Stimulated activated CD8-positive, alpha-beta memory T cell treated with anti-CD3 and anti-CD28 coated beads, Interleukin-15, amount 100 ng/mL, for 24 hours (primary cell): ENCODE measurements around the gene SLC5A12.

ENCODE experiments used
- DNase-seq: peaks from one replicate; pipeline ENCODE4 v3.0.0-alpha.2; 2020; ENCODE audit warnings: low read depth

Gene SLC5A12

DNA sequence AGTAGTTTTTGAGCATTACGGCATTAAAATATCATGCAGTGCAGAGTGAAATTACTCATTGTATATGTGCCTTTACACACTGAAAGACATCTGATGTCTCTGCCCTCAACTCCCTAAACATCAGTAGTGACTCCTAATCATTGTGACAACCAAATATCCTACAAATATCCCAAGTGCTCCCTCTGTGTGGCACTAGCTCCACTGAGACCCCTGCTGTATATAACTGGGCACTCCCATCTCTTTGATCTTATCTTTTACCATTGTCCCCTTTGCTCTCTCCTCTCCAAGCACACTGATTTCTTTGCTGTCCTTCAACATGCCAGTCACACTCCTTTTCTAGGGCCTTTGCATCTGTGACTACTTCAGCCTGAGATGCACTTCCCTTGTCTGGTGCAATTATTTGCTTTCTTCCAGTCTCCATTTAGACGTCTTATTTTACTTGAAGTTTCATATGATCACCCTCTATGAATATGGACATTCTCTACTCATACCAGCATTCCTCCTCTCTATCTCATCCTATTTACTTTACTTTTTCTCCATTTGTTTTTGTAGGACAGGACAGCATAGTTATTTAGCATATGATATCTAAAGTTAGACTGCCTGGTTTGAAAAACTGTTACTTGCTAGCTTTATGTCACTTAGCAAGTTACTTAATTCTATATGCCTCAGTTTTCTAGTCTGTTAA is 2.4 kb downstream of the SLC5A12 start:
- DNase-seq: no peak

DNA sequence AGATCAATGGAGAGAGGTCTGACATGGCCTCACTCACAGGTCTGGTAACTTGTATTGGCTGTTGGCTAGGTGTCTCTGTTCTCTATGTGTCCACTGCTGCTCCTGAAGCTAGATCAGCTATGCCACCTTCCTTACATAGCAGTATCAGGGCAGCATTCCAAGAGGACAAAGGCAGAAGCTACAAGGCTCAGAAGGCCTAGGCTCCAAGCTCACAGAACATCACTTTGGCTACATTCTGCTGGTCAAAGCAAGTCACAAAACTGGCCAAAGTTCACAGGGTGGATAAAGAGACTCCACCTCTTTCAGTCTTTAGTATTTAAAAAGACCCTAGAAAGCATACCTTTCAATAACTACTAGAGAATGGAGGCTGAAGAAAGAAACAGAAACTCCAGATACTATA is 4.1 kb downstream of the SLC5A12 start:
- DNase-seq: no peak

DNA sequence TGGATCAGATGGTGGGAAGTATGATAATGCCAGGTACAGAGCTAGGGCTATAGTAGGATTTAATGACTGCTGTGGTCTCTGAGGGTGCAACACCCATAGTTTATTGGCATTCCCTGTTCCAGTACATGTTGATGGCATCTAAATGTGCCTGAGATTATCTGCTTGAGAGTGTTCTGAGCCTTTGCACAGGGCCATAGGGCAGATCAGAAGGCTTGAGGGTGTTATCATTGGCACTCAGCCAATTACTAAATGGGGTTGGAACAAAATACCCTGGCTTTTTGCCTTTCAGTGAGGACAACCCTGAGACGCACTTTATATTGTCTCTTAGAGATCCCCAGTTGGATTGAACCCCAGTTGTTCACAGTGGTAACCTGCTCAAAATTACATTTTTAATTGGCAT is 6.7 kb downstream of the SLC5A12 start:
- no peak for DNase-seq

DNA sequence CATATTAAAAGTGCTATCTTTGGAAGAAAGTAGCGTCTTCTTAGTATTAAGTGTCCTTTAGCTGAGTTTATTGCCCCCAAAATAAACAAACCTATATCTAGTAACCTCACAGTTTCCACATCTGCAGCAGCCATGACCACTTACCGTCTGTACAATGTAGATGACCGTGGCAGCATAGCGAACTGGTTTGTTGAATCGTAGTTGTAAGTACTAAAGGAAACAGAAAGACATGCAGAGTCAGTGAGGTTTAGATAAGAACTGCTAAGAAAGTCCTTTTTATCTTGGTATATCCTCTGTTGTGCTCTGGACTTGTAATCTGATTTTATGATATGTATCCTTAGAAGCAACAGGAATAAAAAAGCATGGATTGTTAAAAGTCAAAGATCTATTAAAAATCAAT is 9.4 kb downstream of the SLC5A12 start:
- no peak for DNase-seq

DNA sequence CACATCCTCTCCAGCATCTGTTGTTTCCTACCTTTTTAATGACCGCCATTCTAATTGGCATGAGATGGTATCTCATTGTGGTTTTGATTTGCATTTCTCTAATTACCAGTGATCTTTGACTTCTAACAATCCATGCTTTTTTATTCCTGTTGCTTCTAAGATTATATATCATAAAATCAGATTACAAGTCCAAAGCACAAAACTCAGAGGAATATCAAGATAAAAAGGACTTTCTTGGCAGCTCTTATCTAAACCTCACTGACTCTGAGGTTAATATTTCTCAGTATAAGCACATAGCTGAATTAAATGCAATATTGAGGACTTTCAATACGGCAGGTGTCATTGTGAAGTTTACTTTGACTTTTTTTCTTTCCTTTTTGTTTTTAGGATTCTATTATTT is 11.4 kb downstream of the SLC5A12 start:
- DNase-seq: no peak

DNA sequence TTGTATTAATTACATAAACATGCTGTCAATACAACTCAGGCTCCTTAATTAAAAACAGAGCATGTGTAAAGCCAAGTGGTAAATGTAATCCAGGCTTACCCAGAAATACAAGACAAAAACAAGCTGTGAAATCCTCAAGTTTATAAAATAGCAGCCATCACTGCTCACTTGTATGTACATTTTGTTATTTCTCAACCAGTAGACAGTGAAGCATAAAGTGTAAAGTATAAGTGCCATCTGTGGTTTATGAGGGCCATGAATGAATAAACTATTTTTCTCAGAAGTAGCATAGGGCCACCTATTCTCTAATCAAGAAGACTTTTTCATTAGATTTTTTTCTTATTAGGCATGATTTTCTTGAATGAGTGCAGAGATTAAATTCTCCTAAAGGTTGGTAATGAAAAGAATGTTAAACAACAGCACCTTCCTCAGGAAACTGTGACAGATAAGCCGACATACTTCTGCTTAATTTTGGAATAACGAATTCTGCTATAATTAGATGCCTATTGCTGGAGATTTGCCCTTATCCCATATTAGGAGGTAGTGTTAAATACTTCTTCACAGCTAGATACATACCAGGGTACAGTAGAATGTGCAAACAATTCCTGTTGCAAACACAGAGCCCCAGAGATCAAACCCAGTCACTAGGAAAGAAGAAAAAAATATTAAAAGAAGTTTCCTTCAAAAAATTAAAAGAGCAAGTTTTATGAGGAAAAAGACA is 13.0 kb downstream of the SLC5A12 start:
- DNase-seq: no peak

DNA sequence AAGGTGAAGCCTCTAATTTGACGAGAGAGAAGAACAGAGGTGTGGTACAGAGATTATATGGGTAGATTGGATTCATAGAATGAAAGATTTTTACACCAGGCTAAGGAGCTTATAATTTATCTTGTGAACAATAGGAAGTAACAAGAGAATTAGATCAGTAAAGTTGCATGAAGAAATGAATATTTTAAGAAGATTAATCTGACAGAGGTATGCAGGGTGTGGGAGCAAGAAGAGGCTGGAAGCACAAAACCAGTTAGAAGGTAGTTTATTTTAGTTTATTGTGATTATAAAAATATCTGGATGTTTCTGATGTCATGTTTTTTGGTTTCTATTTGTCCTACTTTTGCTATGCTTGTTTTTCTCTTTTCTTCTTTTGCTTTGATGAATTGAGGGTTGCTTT is 15.7 kb downstream of the SLC5A12 start:
- DNase-seq: no peak

DNA sequence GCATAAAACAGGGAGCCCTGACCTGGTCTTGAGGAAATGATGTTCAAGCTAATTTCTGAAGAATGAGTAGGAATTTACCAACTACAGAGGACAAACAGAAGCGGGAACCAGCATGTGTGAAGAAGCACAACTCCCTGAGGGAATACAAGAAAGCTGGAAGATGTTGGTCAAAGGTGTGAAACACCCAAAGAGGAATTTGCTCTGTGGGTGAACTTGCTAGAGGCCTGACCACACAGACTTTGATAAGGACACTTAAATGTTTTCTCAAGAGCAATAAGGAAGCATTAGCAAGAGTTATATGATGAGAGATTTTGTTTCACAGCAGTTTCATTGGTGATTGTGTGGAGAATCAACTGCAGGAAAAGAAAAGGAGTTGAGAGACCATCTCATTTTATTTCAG is 17.6 kb downstream of the SLC5A12 start:
- no peak for DNase-seq

DNA sequence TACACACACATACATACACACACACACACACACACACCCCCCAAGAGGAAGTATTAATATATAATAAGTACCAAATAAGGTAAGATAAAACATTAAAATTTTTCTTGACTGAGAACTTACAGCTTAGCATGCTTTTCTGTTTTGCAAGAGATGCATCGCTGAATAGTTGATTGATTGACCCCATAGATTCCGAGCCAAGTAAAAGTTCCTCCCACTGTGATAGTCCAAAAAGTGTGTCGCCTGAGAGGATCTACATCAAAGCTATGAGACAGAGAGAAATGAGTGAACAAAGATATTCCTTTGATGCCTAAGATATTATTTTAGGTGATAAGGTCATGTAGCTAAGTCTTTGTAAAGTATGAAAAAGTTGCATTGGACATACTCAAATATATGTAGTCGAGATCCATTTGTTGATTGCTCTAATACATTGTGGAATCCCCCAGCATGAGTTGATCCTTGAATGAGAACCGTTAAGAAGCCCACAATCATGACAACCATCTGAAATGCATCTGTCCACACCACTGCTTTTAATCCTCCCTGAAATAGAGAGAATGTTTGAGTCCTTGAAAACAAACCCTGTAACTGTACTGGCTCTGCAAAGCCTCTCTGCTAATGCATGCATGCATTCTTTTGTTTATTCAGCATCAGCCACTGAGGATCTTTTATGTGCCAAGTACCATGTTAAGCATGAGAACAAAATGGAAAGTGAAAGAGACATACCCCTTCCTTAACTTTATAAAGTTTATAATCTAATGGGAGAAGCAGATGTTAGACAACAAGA is 18.3 kb downstream of the SLC5A12 start:
- DNase-seq: no peak

DNA sequence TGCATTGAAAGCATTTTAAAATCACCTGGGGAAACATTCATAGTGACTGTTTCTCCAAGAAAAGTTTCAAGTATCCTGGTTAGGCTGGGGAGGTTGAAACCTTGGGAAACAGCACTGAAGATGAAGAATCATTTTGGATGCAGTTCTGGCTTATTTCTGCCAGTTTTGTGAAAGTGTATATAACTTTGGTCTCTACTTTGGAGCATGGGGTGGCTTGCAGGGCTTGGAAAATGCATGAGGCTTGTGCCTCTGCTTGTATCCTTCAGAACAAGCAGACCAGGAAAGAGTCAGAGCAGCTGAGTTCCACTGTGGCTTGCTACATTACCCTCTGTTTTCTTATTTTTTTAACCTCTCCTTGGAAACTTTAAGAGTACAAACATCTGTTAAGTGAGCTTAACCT is 19.5 kb downstream of the SLC5A12 start:
- DNase-seq: no peak

DNA sequence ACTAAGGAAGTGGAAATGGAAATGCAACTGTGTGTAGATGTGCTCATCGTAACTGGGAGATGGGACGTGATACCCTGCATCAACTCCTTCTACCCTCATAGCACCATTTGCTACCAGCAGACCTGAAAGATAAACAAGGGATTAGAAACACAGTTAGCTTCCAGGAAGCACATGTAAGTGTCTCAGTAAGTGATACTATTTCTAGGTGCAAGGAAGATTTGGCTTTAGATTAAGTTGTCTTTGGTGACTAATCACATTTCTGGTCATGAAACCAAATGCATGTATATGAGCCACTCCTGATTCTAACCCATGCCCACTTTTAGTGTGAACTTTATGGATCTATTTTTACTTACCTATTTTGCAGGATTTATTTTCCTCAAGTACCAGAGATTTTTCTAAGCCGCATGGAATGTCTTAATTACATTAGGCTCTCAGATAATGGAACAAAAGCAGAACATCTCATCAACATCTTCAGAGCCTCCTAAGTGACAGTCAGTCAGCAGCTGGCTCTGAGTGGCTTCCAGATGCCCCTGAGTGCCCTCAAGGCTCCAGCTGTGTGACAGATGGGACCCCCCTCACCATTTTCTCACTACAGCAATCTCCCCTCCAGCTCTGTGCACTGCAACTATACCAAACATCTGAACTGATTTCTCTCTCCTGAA is 21.2 kb downstream of the SLC5A12 start:
- no peak for DNase-seq

DNA sequence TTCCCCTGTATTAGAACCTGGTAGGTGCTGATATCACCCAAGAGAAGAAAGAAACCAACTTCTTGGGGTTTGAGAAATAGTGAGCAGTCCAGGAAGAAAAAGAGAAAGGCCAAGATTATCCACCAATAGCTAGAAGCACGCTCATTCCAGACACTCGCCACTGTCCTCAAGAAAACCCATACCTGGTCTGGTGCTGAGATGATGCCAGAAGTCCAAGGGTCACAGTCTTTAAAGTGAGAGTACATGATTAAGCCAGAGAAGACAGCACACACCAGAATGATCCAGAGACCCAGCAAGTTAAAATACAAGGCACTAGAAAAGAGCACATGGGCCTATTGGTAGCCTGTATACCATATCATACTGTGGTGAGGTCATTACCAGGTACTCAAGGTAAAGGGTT is 23.6 kb downstream of the SLC5A12 start:
- no peak for DNase-seq

DNA sequence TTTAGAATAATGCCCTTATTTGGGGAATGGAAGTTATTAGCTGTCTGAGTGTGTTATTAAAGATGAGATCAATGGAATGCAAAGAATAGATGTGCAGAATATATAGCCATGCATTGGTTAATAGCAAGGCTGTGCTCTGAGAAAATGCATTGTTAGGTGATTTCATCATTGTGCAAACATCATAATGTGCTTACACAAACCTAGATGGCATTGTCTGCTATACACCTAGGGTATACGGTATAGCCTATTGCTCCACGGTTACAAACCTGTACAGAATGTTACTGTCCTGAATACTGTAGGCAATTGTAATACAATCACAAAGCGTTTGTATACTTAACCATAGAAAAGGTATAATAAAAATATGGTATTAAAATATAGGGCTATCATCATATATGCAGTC is 25.5 kb downstream of the SLC5A12 start:
- no peak for DNase-seq

DNA sequence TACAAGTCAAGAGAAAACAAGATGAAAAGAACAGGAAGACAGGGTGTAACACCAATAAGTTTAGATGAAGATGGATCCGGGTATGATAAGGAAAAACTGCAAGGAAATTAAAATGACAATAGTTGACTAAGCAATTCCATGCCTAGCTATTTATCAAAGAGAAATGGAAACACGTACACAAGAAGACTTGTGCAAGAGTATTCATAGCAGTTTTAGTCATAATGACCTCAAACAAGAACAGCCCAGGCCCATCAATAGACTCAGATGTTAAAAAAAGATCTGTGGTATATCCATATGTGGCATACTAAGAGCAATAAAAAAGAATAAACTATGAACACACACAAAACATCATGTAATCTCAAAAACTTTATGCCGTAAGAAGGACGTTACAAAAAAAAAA is 33.2 kb downstream of the SLC5A12 start:
- no peak for DNase-seq

DNA sequence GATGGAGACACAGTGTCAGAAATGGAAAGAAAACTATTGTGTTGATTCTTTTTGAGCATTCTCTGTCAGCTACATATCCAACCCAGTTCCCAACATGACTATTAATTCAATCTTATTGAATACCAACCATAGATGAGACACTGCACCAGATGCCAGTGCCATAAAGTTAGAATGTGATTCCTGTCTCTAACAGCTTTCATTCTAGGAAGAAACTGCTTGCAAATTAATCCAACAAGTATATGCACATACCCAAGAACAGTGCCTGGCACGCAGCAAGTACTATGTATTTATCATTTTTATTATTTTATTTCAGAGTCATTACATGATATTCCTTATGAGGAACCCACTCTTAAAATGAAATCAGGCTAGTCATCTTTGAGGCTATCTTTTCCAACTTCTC is 34.5 kb downstream of the SLC5A12 start:
- no peak for DNase-seq

DNA sequence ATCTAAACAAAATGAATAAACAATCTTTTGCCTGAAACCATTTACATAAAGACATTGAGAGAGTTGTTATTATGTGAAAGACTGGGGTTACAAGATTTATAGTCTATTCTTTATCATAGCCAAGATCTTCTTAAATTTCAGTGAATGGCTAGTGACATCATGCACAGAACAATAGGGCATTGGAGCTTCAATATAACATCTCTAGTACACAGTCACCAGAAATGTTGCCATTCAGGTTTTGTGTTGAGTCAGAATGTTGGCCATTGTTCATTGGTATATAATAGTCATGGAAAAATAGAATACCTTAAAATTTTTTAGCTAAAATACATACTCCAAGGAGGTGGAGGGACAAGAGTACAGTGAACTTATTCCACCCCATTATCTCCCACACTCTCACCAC is 44.3 kb downstream of the SLC5A12 start:
- no peak for DNase-seq

DNA sequence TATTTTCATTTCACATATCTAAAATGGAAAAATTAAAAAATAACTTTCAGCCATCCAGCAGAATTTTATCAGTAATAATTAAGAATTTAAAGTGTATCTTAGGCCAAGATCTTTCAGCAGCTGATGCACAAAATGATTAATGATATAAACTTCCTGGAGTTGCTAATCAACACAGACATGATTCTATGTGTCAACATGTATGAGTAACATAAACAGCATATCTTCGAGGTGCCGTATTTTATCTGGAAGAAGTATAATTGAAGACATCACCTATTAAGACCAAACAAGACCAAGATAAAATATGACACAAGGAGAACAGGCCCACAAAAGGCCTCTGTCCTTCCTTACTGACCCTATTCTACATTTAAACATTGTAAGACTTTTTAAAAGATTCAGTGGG is 45.2 kb downstream of the SLC5A12 start:
- DNase-seq: no peak

DNA sequence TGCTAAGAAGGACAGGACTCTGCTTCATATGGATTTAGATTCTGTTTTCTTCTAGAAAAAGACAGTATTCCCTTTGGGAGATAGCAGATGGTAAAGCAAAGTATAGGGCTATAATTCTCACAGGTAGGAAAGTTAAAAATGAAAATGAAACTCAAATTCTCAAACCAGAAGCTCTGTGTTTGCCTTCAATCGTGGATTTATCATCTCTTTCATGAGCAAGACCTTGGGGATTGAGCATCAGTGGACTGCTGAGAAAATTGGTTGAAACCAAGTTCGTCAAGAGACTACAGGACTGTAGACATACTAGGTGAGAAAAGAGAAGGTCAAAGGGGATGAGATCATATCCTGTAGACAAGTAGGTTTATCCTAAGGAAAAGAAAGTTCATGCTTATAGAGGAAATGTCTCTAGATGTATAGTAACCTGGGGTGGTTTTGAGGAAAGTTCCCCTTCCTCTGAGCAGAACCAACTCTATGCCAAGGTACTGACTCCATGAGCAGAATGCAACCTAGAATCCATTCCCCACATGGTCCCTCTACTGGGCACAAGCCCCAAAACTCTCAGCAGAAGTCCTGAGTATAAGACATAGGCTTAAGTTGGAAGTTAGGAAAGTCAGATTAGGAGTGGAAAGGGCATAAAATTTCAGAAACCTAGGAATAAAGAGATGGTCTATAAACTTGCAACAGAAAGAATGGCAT is 46.5 kb downstream of the SLC5A12 start:
- no peak for DNase-seq

DNA sequence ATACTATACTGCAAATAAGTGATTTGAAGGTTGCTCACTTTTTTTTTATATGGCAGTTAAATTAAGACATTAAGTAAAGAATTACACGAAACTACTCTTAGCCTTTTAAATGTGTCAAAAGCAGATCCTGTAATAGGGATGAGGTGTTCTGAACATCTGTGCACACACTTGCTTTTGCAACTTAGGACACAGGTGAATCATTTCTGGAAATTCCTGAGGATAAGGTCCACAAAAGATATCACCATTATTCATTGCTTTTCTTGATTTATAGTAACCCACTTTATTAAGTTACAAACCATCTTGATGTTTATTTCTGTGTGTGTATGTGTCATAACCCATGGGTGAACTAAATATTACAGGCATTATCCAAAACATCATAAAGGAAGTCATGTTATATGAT is 55.9 kb downstream of the SLC5A12 start:
- no peak for DNase-seq

DNA sequence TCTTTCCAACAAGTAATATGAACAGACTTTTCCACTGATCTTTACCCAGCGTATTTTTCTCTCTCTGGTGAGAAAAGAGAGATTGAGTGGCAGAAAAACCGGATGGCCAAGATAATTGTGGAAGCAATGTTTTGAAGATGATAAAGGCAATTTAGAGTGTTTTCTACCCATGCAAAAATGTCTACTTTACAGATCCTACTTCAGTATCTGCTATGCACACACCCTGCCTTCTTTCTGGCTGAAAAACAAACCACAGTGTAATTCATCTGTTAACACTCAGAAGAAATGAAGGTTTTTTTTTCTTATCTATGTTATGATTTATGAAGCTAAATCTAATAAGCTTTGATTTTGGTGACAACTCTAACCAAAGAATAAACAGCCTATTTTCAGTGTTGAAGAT is 56.8 kb downstream of the SLC5A12 start:
- DNase-seq: no peak

DNA sequence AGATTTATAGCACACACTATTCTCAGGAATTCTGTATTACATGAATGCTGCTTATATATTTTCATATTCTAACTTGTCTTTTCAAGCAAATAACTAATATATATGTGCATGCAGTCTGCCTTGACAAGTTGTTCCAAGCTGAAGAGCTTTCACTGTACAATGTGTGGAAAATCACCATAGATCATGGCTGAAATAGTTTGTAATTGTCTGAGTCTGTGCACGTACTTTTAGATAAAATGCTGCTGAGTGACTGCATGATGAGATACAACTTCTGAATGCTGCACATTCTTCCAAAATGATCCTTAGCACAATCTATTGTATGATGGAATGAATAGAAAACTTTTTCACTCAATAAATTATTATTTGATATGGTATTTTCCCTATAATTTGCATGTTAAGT is 58.9 kb downstream of the SLC5A12 start:
- no peak for DNase-seq

DNA sequence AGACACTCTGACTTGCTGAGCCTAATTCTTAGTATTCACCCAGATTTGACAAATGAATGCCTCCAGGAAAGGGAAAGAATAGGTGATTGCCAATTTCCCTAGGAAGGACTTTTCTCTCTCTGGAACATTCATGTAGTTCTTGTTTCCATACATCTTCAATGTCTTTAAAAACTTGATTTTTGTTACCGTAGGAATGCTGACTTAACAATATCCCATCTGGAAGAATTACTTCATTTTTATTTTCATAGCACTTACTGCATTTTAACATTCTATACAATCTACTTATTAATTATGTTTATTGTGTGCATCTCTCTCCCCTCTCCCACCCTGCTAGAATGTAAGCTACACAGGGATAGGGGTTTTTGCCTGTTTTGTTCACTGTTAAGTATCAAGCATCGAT is 66.6 kb downstream of the SLC5A12 start:
- no peak for DNase-seq
